ENCODE measurements around the gene HES2.
"Not testable (repeated sequence)": the region's sequence is repeated elsewhere in the genome, so short reads cannot be mapped to it uniquely, and the experiment has no call there.

Gene HES2

DNA sequence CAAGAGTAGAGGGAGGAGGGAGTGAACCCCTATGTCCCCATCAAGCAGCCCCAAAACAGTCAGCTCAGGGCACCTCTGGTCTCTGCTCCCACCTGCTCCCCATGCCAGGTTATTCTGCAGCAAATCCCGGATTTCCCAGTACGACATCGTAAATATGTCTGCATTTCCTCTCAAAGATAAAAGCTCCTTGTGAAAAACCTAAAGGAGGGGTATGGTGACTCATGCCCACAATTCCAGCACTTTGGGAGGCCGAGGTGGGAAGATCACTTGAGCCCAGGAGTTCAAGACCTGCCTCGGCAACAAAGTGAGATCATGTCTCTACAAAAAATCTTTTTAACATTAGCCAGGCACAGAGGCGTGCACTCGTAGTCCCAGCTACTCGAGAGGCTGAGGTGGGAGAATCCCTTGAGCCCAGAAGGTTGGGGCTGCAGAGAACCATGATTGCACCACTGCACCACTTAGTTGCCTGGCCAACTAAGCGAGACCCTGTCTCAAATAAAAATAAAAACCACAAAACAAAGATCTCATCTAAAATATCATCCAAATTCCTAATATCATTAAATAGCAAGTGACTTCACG is 33.3 kb downstream of the HES2 start:
- DNase-seq (ENCODE audit: low spot score) = no peak

DNA sequence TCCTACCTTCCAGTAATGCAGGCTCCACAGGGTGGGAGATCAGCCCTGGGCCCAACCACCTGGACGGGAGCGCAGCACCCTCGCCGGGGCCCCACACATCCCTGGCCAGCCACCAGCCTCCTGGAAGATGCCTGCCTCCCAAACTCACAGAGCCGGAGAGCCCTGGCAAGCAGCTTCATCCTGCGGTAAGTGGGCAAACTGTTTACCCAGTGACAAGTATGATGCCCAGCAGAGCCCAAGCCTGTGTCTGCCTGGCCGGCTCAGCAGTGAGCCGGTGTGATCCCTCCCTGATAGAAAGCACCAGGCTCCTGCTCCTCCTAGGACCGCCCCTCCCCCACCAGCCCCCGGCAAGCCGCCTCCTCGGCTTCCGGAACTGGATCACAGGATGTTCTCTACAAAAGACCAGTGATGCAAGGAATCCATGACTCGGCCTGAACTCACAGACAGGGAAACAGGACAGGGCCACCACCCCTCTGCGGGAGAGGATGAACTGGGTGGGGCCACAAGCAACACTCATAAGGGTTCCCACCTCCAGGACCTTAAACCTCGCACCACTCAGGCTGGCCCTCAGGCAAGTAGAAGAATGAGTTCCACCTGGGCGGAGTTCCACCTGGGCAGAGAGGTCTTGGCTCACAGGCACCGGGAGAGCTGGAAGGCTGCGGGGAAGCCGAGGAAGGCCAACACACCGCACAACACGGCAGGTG is 34.1 kb downstream of the HES2 start:
- DNase-seq (ENCODE audit: low spot score) = no peak

DNA sequence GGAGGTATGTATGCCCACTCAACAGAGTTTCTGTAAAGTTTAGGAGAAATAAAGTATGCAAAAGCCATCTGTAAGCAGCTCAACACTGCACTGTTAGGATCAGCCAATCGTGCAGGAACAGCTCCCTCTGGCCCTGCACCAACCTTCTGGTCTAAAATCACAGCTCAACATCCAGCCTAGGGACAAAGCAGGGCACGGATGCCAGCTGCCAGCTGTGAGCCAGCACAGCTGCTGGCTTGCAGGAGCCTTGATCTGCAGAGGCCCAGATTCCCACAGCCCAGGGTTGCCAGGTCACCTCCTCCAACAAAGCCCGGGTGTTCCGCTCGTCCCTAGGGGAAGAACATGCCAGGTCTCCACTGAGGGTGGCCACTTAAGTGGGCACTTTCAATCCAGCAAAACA is 34.8 kb downstream of the HES2 start:
- no peak for DNase-seq (ENCODE audit: low spot score)

DNA sequence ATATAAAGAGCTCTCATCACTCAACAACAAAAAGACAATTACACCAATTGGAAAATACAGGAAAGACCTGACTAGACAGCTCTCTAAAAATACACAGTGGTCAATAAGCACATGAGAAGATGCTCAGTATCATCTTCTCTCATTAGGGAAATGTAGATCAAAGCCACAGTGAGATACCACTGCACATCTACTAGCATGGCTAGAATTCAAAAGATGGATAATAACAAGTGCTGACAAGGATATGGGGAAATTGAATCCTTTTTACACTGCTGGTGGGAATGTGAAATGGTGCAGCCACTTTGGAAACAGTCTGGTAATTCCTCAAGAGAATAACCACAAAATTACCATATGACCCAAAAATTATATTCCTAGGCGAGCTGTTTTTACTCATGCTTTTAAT is 35.6 kb downstream of the HES2 start:
- no peak for DNase-seq (ENCODE audit: low spot score)

DNA sequence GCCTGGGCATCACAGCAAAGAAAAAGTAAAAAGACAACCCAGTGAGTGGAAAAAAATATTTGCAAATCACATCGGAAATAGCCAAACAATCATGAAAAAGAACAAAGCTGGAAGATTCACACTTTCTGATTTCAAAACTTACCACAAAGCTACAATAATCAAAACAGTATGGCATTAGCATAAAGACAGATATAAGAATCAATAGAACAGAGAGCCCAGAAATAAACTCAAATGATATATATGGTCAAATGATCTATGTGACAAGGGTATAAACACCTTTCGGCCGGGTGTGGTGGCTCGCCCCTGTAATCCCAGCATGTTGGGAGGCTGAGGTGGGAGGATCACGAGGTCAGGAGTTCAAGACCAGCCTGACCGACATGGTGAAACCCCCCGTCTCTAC is 39.7 kb downstream of the HES2 start:
- no peak for DNase-seq (ENCODE audit: low spot score)

DNA sequence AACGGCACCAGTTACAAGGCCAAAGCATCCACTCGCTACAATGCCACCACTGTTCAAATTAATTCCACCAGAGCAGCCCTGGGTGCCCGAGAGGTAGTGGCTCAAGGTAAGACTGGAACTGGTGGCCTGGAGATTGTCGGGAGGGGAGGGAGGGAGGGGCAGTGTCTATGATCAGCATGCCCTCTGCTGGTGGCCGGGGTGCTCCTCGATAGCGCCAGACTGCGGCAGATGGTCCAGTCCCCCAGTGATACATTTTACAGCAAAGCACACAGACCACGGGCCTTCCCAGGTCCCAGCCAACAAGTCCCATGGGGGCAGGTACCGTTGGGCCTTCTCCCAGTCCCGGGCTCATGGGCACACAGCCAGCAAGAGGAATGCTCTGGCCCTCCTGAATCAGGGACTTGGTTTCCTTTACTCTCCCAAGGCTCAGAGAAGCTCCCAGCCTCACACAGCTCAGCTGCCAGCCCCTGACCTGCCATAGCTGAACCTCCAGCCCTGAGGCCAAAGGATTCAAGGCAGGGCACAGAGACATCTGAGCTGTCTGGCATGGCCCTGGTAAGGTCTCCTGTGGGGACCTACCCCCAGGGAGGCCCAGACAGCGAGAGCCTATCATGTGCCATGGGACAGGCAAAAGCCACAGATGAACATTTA is 41.5 kb downstream of the HES2 start:
- peak; percentile 66 for DNase-seq (ENCODE audit: low spot score)

DNA sequence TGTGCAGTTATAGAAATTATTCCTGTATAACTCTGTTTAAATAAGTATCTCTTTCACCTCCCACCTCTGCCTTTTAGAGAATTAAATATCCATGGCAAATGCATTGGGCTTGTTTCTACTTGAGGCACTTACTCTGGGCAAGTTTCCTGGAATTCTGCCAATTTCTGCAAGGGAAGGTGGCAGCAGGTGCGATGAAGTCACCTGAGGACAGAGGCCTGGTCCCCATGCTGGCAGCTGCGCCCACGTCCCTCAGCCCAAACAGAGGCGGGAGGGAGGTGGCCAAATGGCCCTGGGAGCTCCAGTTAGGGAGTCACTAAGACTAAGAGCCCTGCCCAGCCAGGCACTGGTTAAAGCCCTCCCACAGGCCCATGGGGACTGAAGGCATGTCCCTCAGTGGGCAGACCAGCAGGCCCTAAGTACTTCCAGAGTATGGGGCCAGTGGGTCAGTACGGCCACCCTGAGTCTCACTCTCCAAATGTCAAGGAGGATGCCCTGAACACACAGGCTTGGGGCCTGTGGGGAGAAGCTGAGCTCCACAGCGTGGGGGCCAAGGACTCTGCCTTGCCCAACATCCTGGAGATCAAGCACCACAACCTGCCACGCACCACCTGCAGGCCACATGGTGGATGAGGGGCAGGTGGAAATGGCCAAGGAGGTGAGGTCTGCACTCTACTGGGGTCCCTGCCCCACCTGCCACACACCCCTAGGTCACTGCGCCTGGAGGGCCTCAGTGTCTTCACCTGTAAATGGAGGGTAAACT is 45.6 kb downstream of the HES2 start:
- DNase-seq (ENCODE audit: low spot score) = no peak

DNA sequence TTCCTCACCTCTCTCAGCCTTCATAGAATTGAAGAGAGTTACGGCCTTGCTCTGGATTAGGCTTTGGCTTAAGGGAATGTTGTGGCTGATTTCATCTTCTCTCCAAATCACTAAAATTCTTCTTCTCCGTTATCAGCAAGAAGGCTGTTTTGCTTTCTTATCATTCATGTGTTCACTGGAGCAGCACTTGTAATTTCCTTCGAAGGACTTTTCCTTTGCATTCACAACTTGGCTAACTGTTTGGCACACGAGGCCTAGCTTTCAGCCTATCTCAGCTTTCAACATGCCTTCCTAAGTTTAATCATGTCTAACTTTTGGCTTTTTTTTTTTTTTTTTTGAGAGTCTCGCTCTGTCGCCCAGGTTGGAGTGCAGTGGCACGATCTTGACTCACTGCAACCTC is 47.5 kb downstream of the HES2 start:
- DNase-seq (ENCODE audit: low spot score) = not testable (repeated sequence)

DNA sequence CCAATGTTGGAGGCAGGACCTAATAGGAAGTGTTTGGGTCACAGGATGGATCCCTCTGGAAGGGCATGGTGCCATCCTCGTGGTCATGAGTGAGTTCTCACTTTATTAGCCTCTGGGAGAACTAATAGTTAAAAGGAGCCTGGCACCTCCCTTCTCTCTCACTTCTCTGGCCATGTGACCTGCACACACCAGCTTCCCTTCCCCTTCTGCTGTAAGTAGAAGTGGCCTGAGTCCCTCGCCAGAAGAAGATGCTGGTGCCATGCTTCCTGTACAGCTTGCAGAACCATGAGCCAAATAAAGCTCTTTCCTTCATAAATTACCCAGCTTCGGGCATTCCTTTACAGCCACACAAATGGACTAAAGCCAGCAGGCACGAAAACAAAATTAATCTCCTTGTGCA is 49.7 kb downstream of the HES2 start:
- DNase-seq (ENCODE audit: low spot score) = no peak

DNA sequence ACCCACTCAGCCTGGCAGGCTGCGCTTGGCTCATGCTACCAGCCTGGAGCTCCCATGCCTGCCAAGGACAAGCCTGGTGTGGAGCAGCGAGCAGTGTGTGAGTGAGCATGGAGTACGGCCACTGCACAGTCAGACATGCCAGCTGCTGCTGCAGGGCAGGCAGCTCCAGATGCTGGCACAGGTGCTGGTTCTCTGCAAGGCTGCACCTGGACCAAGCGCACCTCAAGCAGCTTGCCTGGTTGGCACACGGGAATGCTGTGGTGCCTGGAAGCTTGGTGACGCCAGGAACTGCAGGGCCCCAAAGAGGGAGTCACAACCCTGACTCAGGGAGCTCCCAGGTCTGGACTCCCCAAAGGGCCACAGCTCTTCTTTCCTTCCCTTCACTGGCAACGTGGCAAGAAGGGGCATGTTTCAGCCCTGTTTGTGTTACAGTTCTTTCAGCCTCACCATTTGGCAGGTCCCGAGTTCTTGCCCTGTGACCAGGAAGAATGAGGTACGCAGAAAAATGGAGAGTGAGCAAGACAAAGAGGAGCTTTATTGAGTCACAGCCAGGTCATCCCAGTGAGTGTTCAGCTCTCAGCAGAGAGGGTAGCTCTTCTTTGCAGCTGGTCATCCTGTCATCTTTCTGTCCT is 52.2 kb downstream of the HES2 start:
- DNase-seq (ENCODE audit: low spot score) = no peak

DNA sequence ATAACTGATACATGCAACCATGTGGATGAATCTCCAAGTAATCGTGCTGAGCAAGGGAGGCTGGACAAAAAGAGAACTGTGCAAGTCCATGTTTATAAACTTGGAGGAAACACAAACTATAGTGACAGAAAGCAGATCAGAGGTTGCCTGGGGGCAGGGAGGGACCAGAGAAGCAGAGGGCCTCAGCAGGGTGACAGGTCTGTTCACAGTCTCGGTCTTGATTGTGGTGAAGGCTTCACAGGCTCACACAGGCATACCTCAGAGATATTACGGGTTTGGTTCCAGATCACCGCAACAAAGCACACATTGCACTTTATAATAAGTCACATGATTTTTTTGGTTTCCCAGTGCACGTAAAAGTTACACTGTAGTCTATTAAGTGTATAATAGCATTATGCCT is 54.7 kb downstream of the HES2 start:
- no peak for DNase-seq (ENCODE audit: low spot score)

DNA sequence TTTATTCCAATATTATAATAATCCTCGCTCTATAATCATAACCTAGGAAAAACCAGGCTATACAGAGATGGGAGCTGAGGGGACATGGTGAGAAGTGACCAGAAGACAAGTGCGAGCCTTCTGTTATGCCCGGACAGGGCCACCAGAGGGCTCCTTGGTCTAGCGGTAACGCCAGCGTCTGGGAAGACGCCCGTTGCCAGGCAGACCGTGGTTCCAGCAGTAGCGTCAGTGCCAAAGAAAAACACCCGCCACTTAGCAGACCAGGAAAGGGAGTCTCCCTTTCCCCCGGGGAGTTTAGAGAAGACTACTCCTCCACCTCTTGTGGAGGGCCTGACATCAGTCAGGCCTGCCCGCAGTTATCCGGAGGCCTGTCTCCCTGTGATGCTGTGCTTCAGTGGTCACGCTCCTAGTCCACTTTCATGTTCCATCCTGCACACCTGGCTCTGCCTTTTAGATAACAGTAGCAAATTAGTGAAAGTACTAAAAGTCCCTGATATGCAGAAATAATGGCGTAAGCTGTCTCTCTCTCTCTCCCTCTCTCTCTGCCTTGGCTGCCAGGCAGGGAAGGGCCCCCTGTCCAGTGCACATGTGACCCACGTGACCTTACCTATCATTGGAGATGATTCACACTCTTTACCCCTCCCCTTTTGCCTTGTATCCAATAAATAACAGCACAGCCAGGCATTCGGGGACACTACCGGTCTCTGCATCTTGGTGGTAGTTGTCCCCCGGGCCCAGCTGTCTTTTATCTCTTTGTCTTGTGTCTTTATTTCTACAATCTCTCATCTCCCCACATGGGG is 56.4 kb downstream of the HES2 start:
- not testable (repeated sequence) for DNase-seq (ENCODE audit: low spot score)

All from HuH-7 (cell line).